ENCODE measurements around the gene STOM.

The STOM gene

DNA sequence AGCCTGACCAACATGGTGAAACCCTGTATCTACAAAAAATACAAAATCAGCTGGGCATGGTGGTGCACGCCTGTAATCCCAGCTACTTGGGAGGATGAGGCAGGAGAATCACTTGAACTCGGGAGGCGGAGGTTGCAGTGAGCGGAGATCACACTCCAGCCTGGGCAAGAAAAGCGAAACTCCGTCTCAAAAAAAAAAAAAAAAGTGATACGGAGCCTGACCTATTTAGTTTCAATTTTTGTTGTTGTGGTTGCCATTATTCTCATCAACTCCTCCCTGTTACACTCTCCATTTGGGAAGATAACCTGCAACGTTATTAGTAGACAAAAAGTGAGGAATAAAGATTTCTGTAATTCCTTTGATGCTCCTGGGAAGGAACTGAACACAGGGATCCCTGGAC, 1.3 kb downstream of the STOM start:
- DNase-seq = no peak

DNA sequence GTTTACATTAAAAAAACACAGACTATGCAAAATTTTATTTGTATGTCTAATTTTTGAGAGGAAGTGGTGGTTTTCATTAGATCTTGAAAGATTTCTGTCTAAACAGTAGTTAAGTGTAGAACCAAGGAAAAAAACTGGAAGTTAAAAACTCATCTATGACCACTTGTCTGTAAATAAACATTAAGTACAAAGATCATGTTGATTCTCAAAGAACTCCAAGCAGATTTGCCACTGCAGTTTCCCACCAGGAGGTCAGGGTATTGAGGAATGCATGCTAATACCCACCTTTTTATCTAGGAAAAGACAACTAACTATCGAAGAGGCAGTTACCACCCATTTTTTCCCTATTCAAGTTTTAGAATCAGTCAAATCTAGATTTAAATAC, 1.9 kb downstream of the STOM start:
- no peak for DNase-seq

DNA sequence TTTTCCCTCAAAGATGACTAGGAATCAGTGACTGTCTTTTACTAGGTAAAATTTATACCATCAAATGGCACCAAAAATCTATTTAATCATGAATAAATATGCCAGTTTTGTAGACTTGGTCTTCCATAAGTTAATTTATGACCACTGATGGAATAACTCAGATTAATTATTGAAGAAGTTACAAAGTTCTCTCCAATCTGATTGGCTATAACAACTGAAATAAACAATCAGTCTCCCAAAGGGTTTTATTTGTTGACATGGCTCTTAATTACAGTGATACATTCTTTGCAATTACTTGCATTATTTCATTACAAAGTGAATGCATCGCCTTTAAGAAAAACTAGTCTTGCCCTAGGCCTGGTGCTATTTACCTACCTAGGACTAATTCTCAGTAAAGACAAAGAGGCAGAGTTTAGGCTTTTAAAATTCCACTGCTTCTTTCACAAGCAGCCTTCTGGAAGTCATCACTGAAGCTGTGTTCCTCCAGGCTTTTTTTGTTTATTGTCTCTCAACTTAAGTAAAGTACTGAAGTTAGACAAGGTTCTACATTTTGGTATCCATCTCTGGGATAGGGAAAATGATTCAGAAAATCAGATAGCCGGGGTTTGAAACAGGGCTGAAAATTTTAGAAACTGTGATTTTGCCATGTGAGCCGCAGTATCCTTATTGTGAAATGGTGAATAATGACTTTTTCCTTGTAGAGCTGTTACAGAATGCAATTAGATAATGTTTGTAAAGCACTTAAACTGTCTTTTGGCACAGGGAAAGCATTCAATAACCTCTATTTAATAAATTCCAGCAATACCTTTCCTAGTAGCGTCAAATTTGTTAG, 2.5 kb downstream of the STOM start:
- no peak for DNase-seq

DNA sequence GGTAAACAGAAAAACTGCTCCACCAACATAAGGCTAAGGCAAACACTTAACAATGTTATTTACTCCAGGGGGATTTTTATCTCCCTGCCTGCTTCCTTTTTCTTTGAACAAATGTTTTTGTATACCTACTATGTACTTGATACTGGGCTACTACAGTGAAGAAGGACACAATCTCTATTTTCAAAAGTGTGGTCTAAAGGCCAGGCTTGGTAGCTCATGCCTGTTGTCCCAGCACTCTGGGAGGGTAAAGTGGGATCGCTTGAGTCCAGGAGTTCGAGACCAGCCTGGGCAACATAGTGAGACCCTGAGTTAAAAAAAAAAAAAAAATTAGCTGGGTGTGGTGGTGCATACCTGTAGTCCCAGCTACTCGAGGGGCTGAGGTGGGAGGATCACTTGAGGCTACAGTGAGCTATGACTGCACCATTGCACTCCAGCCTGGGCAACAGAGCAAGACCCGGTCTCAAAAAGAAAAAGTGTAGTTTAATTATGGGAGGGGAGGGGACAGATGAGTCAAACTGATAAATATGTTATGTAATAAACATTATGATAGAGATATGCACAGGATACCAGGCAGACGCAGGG, 3.3 kb downstream of the STOM start:
- no peak for DNase-seq

DNA sequence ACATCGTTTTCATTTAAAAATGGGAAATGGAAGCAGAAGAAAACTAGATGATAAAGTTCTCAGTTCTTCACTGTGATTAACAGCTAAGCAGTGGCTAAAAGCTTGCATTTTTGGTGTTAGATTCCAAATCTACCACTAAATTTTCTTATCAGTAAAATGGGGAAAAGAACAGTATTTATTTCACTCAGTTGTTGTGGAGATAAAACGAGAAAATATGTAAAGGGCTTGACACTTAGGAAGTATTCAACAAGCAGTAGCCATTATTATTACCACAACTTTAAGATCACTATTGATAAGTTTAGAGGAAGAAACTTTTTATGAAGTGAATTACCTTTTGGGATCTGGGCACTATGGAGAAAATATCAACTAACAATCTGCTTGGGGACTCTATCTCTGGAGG, 4.5 kb downstream of the STOM start:
- DNase-seq = no peak

DNA sequence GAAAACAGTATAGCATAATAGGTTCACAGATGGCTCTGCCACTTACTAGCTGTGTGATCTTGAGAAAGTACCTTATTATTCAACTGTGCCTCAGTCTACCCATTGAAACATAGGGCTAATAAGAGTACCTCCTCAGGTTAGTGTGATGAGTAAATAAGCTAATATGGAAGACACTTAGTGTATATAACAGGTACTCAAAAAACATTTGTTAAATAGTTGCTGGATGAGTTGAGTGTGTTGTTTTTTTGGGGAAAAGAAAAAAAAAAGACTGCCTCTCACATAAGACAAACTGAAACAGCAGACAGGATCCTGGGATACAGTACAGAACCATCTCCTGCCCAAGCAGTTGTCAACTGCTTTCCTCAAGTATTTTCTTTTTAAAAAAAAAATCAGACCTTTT, 5.2 kb downstream of the STOM start:
- no peak for DNase-seq

DNA sequence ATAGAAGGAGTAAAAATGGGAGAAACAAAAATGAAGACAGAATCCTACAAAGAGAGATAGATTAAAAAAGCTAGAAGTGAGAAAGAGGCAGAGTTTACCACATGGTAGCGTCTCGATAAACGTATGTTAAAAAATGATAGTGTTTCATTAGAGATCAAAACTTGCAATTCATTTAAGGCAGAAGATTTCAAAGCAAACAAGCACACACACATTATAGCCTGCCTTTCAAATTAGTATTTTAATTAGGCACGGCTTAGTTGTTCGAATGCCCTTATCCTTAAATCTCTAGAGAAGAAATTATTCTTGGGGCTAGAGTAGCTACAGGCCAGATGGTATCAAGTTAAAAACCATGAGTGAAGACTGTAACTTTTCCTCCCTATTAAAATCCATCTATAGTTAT, 6.0 kb downstream of the STOM start:
- DNase-seq = no peak

DNA sequence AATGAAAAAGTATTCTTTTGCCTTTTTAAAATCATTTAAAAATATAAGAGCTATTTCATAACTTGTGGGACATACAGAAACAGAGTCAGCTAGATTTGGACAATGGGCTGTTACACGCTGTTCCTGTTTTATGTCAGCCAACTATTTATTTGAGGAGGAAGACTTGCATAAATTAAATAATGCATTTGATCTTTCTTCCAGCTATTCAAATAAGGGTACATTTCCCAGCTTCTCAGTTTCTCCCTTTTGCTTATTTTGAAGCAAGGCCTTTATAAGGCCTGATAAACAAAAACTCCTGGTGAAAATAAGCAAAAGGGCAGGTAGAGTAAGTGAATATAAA, 6.5 kb downstream of the STOM start:
- no peak for DNase-seq

DNA sequence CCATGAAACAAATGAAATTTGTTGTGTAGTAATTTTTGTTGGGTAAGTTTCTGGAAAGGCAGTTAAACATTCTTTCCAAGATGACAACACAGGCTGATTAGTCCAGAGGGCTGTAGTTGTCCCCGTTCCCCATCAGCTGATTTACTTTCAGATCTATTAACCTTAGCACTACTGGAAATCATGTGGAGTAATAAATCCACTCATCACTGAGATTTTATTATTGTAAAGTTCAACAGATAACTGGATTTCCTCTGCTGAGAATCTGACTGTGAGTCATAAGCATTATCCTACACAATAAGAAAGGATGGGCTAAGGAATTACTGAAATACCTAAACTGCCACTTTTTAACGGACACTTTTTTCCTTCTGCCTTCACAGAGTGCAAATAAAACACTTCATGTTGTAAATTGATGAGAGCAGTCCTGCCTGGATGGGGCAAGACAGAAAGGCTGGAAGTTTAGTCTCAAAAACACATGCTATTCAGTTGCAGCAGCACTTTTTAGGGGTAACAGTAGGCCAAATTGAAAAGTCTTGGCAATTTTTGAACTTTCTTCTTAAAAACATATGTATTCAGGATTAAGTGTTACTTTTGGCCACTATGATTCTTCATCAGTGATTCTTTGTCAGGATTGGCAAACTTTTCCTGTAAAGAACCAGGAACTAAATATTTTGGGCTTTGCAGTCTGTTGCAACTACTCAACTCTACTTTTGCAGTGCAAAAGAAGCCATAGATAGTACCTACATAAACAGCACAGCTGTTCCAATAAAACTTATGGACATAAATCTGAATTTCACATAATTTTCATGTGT, 7.0 kb downstream of the STOM start:
- DNase-seq = no peak

DNA sequence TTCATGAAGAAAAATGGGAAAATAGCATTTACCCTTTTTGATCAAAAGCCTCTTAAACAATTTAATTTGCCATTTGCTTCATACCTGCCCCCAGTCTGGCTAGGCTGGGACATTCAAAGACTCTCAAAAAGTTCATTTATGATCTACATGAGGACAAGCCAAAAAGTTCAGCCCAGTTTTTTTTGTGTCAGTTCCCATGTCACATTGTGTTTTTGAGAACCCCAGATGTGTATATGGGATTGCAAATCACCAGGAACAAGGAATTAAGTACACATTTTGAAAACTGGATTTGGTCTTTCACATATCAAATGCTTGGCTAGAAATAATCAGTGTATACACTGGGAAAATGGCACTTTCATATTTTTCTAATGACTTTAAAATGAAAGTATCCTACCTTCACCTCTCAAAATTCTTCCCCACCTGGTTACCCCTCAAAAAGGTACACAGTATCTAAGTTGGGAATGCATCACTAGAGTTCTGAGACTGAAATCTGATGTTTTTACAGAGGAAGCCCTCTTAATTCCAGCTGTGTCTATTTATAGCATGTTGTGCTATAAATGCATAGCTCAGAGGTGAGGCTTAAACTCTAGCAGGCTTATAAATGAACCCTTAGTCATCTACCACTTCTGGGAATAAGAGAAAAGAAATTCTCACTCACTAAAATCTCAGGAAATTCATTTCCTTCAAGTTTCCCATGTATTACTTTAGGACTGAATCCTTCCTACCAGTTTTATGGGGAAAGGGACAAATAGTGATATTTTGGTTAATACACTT, 9.3 kb downstream of the STOM start:
- no peak for DNase-seq

DNA sequence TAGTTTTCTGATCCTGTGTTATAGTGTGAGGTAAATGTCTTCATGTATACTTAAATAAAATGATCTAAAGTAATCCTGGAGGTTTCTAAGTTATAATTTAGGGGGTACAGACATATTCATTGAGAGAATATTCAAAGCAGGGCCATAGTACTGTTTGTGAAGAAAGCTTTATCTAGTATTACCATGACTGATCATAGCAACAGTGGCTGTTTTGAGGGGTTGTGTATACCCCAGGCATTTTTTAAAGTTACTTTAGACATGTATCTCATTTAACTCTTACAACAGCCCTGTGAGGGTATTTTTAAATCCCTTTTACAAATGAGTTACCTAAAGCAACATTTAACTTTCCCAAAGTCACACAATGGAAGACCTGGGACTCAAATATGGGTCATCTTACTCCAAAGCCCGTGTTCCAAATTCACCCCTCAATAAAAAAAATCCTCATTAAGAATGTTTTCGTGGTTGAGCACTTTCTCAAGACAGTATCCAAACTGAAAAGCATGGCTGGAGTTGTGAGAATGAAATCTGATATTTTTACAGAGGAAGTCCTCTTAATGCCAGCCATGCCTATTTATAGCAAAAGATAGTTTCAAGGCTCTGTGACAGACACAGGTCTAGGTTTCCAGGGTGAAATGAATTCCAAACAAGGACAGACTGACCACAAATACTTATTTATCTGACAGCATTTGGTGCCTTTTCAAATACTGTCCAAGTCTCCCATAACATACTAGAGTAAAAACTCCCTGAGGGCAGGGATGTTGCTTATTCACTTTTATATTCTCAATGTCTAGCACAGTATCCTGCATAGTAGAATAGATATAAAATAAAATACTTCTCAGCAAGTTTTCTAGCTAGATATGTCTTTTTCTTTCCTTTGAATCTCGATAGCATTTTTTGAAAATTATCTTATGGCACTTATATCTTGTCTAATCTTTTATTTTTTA, 10.4 kb downstream of the STOM start:
- no peak for DNase-seq

DNA sequence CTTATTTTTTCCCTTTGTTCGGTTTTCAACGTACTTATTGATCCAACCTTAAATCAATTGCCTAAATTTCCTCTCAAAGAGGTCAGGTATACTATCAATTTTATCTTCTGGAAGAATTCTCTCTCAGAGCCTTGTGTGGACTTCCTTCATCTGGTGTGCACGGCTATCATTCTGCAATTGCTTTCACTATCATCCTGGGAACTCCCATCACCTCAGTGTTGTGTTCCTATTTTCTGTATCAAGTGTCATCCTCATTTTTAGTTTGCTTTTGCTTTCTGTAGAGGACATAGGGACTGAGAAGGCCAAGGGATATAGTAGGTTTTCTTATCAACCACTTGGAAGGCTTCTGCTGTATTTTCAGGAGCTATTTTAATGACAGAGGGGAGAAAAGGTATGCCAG, 11.3 kb downstream of the STOM start:
- DNase-seq = no peak

DNA sequence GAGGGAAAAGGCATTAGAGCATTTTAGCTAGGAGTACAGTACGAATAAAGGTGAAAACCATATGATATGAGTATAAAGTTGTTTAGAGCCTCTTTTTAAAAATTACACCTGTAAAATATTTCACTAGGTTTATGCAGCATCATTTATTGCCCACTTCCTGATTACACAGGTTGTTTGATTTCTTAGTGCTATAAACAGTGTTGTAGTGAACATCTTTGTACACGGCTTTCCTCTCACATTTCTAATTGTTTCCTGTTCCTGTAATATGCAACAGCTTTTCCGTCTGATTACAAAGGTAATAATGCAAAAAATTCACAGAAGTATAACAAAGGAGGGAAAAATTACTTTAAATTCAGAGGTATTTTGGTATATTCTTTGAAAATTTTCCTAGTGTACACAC, 13.0 kb downstream of the STOM start:
- DNase-seq = no peak

DNA sequence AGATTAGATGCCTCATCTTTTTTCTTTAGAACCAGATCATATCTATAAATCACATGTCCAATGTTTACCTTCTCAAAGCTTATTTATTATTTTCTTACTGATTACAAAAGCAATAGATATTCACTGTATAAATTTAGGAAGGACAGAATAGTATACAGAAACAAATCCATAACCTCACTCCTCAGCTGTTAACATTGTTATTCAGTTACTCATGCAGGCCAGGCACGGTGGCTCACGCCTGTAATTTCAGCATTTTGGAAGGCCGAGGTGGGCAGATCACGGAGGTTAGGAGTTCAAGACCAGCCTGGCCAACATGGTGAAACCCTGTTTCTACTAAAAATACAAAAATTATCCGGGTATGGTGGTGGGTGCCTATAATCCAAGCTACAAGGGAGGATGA, 15.3 kb downstream of the STOM start:
- DNase-seq = no peak

DNA sequence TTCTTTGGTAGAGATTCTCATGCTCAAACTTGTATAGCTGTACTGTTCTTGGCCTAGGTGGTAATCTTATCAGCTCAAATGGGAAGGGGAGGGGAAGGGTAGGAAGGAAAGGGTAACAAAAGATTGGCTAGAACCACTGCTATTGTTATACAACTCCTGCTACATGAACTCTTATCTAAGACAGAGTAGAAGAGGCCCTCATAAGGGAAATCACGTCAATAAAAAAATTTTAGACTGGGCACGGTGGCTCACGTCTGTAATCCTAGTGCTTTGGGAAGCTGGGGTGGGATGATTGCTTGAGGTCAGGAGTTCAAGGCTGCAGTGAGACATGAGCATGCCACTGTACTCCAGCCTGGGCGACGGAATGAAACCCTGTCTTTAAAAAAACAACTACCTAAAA, 15.9 kb downstream of the STOM start:
- no peak for DNase-seq

DNA sequence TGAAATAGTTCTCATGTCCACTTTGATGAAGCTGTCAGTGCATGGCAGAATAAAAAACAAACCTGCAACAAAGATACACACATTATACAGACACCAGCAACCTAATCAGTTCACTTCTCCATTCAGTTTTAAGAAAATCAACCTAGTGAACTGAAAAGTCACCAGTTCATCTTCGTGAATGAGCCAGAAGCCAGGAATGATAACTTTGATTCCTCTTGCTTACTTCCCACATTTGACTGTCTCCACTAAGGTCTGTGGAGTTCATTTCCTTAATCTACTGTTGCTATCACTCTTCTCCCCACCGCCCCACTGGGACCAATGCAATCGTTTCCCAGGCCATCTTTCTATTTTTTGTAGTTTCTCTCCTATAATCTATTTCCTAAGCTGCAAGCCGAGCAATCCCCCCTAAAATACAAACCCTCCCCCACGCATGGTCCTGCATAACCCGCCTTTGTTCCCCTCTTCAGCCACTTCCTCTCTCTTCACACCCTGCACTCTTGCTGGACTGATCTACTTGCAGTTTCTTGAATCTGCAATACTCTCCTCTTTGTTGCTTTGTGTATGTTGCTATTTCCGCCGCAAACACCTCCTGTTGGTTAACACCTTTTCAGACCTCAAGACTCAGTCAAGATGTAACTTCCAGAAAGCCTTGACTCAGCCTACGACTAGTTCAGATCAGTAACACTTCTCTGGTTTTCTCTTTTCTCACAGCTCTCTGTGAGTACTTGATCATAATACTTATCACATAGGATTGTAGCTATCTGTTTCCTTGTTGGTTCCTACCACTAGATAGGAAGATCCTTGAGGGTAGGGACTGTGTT, 16.6 kb downstream of the STOM start:
- no peak for DNase-seq

DNA sequence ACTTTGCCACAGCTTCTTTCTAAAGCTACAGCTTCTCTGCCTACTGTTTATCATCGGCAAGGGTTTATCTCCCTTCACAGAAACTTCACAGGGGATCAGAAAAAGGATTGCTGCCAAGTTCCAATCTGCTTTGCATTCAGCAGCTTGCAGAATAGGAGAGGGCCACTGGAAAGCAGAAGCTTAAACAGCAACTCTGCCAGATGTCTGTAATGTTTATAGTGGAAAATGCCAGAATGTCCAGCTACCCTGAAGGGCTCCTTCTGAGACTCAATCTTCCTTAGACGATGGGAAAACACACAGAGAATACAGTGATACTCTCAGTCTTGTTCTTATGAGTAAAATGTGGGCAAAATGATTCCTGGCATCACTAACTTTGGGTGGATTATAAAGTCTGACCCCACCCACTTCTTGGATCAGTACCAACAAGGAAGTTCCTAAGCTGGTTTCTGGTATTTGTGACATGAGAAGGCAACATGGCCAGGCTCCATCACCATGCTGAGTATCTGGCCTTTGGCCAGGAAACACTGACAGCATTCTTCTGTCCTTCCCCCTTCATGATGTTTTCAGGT, 19.0 kb downstream of the STOM start:
- peak; percentile 81 for DNase-seq

DNA sequence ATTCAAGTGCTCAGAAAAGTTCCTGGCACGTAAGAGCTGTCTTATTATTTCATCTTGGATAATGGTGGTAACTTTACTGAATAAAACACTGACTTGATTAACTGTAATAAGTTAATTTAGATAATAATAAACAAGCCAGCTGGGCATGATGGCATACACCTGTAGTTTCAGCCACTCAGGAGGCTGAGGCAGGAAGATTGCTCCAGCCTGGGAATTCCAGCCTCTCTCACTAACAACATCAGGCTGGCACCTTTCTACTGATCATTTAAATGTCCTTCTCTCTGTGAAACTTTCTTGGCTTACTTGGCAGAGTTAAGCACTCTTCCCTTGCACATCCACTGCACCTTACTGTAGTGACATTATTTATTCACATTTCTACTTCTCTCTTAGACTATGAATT, 20.0 kb downstream of the STOM start:
- no peak for DNase-seq

DNA sequence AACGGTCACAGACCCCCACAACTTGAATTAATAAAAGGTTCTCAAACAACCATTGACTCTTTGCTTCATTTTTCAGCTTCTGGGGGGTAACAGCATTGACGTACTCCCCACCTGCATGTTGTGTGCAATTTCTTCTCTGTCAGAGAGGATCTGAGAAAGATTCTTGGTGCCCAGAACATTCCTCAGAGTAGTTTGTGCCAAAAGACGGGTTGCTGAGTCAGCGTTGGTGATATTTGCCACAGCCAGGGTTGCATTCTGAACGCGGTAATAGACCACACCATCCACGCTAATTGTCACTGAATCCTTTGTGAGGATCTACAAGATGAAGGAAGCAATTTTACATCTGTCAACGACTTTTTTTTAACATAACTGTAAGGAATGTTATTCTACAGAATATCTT, 21.0 kb downstream of the STOM start:
- DNase-seq = no peak

DNA sequence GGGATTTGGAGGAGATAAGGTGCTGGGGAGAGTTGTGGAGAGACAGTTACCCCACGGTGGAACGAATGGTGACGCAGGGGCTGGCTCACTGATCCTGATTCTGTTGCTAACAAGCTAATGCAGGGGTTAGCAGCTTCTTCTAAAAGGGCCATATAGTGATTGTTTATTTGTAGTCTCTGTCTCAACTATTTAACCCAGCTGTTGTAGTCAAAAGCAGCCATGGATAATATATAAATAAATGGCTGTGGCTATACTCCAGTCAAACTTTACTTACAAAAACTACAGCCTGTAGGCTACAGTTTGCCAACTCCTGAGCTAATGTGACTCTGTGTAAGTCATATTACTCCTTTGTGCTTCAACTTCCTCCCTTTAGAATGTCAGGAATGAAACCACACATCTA, 21.8 kb downstream of the STOM start:
- no peak for DNase-seq

DNA sequence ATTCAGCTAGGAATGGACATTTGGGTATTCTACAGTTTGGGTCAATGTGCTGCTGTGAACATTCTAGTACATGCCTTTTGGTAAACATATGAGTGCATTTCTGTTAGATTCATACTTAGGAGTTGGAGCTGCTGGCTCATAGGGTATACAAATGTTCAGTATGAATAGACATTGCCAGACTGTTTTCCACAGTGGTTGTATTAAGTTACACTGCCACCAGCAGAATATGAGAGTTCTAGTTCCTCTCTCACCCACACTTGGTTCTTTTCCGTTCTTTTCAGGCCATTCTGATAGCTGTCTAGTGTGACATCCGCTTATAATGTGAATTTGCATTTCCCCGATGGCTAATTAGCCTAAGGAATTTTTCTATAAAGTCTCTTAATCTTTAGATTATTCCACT, 25.0 kb downstream of the STOM start:
- no peak for DNase-seq

Measured in NCI-H446 treated with DMSO at 0.1 percent for 48 hours (cell line).